ENCODE results near the gene EEA1.

GRCh38 chr12:92757597-92758121 is 171.4 kb downstream of the EEA1 start:
- TF ChIP-seq CTCF (IDR thresholded peaks at IDR 0.05) (no peak), EZH2 (IDR thresholded peaks at IDR 0.05) (no peak), EZH2phosphoT487 (IDR thresholded peaks at IDR 0.05) (no peak)

All from neural progenitor cell (in vitro differentiated cells).